HG03280 (cell line): Measurements from ENCODE around the gene LBHD2.

ENCODE experiments used
- ATAC-seq: cut with Tn5 transposase; IDR thresholded peaks from one replicate; pipeline ENCODE4 v1.9.1; 2021; ENCODE audit warnings: mild to moderate bottlenecking, moderate library complexity; ENCODE audit not compliant: unreplicated experiment

LBHD2 gene

GRCh38 chr14:103067231-103067954 is 16.6 kb upstream of the LBHD2 start:
- no peak for ATAC-seq

GRCh38 chr14:103068351-103069073 is 15.5 kb upstream of the LBHD2 start:
- no peak for ATAC-seq

GRCh38 chr14:103070263-103070885 is 13.6 kb upstream of the LBHD2 start:
- no peak for ATAC-seq

GRCh38 chr14:103070971-103071542 is 13.0 kb upstream of the LBHD2 start:
- ATAC-seq, result no peak

- no peak for ATAC-seq
Measured at GRCh38 chr14:103071544-103072251, 12.3 kb upstream of the LBHD2 start.

GRCh38 chr14:103072595-103073366 is 11.2 kb upstream of the LBHD2 start:
- no peak for ATAC-seq

- ATAC-seq, result no peak
Measured at GRCh38 chr14:103073367-103073875, 10.6 kb upstream of the LBHD2 start.

- no peak for ATAC-seq
Measured at GRCh38 chr14:103073876-103074728, 9.9 kb upstream of the LBHD2 start.

GRCh38 chr14:103074729-103075367 is 9.2 kb upstream of the LBHD2 start:
- no peak for ATAC-seq

GRCh38 chr14:103078420-103078749 is 5.6 kb upstream of the LBHD2 start:
- peak; percentile 64 for ATAC-seq

GRCh38 chr14:103078860-103079587 is 5.0 kb upstream of the LBHD2 start:
- no peak for ATAC-seq

- no peak for ATAC-seq
Measured at GRCh38 chr14:103081951-103082350, 2.1 kb upstream of the LBHD2 start.

- ATAC-seq, result no peak
Measured at GRCh38 chr14:103085106-103086091, 1.4 kb downstream of the LBHD2 start.

GRCh38 chr14:103086771-103087342 is 2.8 kb downstream of the LBHD2 start:
- ATAC-seq, result no peak

- ATAC-seq, result no peak
Measured at GRCh38 chr14:103087343-103087835, 3.4 kb downstream of the LBHD2 start.

- ATAC-seq, result no peak
Measured at GRCh38 chr14:103088921-103089320, 4.9 kb downstream of the LBHD2 start.
